SK-N-SH (cell line): ENCODE results near the gene APPL2. TPM values are rescaled to one million over a fixed set of nuclear protein-coding genes. Genes with fewer than 3 reads are reported as not detected.

ENCODE experiments used
- CTCF ChIA-PET: fragments of 300-600, 350-600 bp; formaldehyde crosslinking; extraction: SDS; loops from one replicate; lab custom pipeline; 2021; lab: Yijun Ruan, JAX
- POLR2A ChIA-PET: fragments of 350-600 bp; sonication (Branson Sonifier 250); formaldehyde crosslinking; extraction: SDS; loops from one replicate; lab custom pipeline; 2020; ENCODE audit warnings: antibody characterized with exemption, inconsistent platforms; lab: Yijun Ruan, JAX
- DNase-seq: peaks from one replicate; pipeline ENCODE4 v3.0.0; 2012
- H2AFZ ChIP-seq: fragments of 200-600 bp; sonication (generic); 2 replicates; pipeline ENCODE4 v1.8.1; 2016; ENCODE audit warnings: antibody characterized with exemption, mild to moderate bottlenecking, low read depth
- H3F3A ChIP-seq: fragments of 200-600 bp; sonication (generic); replicated peaks from 2 replicates; pipeline ENCODE3; 2016; ENCODE audit warnings: antibody characterized with exemption, mild to moderate bottlenecking; ENCODE audit not compliant: insufficient read depth
- H3K27ac ChIP-seq, 2 experiments: fragments of 200-500 bp in 1 of 2; fragments of 200-600 bp in 1 of 2; sonication (Bioruptor generic) in 1 of 2; sonication (generic), shearing (Covaris generic) in 1 of 2; 2 replicates each; pipeline versions ENCODE4 v1.5.1 to v1.6.1; 2014 to 2016; ENCODE audit warnings: low read depth in 2 of 2, inconsistent platforms in 1 of 2, low read length in 1 of 2, mild to moderate bottlenecking in 1 of 2, mixed read lengths in 1 of 2
- H3K27me3 ChIP-seq: fragments of 200-600 bp; sonication (generic), shearing (Covaris generic); 2 replicates; pipeline ENCODE4 v1.6.1; 2016; ENCODE audit warnings: mixed run types; ENCODE audit not compliant: insufficient read depth
- H3K36me3 ChIP-seq, 2 experiments: fragments of 200-500 bp in 1 of 2; fragments of 200-600 bp in 1 of 2; sonication (Bioruptor generic) in 1 of 2; sonication (generic) in 1 of 2; replicated peaks in 1 of 2; 2 replicates each; pipeline versions ENCODE3 to v1.5.1; 2014 to 2016; ENCODE audit warnings: low read length in 1 of 2, mild to moderate bottlenecking in 1 of 2; ENCODE audit not compliant: insufficient read depth in 2 of 2, control insufficient read depth in 1 of 2
- H3K4me1 ChIP-seq, 2 experiments: fragments of 200-500 bp in 1 of 2; fragments of 200-600 bp in 1 of 2; sonication (Bioruptor generic) in 1 of 2; sonication (generic), shearing (Covaris generic) in 1 of 2; 2 replicates each; pipeline versions ENCODE4 v1.5.1 to v1.6.1; 2014 to 2016; ENCODE audit warnings: low read depth in 1 of 2, low read length in 1 of 2, mixed run types in 1 of 2; ENCODE audit not compliant: insufficient read depth in 2 of 2, control insufficient read depth in 1 of 2
- H3K4me2 ChIP-seq: fragments of 200-600 bp; sonication (generic), shearing (Covaris generic); 2 replicates; pipeline ENCODE4 v1.6.1; 2017; ENCODE audit warnings: mixed run types
- H3K4me3 ChIP-seq, 2 experiments: fragments of 200-500 bp in 1 of 2; fragments of 200-600 bp in 1 of 2; sonication (Bioruptor generic) in 1 of 2; sonication (generic), shearing (Covaris generic) in 1 of 2; 2 replicates each; pipeline versions ENCODE4 v1.5.1 to v1.8.1; 2014 to 2016; ENCODE audit warnings: low read depth in 2 of 2, inconsistent platforms in 1 of 2, low read length in 1 of 2, mild to moderate bottlenecking in 1 of 2, mixed read lengths in 1 of 2, moderate library complexity in 1 of 2
- H3K79me2 ChIP-seq: fragments of 200-600 bp; sonication (generic); 2 replicates; pipeline ENCODE4 v1.8.1; 2017; ENCODE audit warnings: mild to moderate bottlenecking; ENCODE audit not compliant: insufficient read depth
- H3K9ac ChIP-seq: fragments of 200-600 bp; sonication (generic); 2 replicates; pipeline ENCODE4 v1.6.1; 2017; ENCODE audit warnings: mixed run types
- H3K9me2 ChIP-seq: fragments of 200-600 bp; sonication (generic); 2 replicates; pipeline ENCODE4 v1.6.1; 2017; ENCODE audit warnings: mixed run types
- H3K9me3 ChIP-seq: fragments of 200-600 bp; sonication (generic); 2 replicates; pipeline ENCODE4 v1.6.1; 2017; ENCODE audit warnings: mixed run types, mild to moderate bottlenecking, moderate library complexity
- H4K20me1 ChIP-seq: fragments of 200-600 bp; sonication (generic); 2 replicates; pipeline ENCODE4 v1.6.1; 2017; ENCODE audit warnings: mild to moderate bottlenecking, mixed run types; ENCODE audit not compliant: insufficient read depth
- CHD2 ChIP-seq: fragments of 150-350 bp; IDR thresholded peaks from 2 replicates; pipeline ENCODE4 v1.6.1; 2018; ENCODE audit warnings: low read length; ENCODE audit not compliant: partially characterized antibody
- ELF1 ChIP-seq: IDR thresholded peaks from 2 replicates; pipeline ENCODE4 v1.4.0; 2012
- EP300 ChIP-seq, 2 experiments: IDR thresholded peaks; 2 replicates each; pipeline versions ENCODE4 v1.4.0 to v1.6.1; 2012; ENCODE audit warnings: borderline replicate concordance in 1 of 2, low read depth in 1 of 2, low read length in 1 of 2
- FOSL2 ChIP-seq: IDR thresholded peaks from 2 replicates; pipeline ENCODE4 v1.4.0; 2012; ENCODE audit warnings: low read depth, mild to moderate bottlenecking, moderate library complexity, borderline replicate concordance
- FOXJ3 ChIP-seq: sonication (generic); formaldehyde crosslinking; IDR thresholded peaks from 2 replicates; pipeline ENCODE4 v1.5.1; 2020; ENCODE audit warnings: mild to moderate bottlenecking, missing genetic modification reagents
- GABPA ChIP-seq: IDR thresholded peaks from 2 replicates; pipeline ENCODE4 v1.4.0; 2012; ENCODE audit warnings: low read depth, mild to moderate bottlenecking
- GATA2 ChIP-seq: sonication (generic); formaldehyde crosslinking; IDR thresholded peaks from 2 replicates; pipeline ENCODE4 v1.5.0; 2020; ENCODE audit warnings: mild to moderate bottlenecking, missing genetic modification reagents
- JUND ChIP-seq: IDR thresholded peaks from 2 replicates; pipeline ENCODE4 v1.4.0; 2012
- MAX ChIP-seq: IDR thresholded peaks from 2 replicates; pipeline ENCODE4 v1.4.0; 2012; ENCODE audit warnings: low read depth
- MXI1 ChIP-seq: IDR thresholded peaks from 2 replicates; pipeline ENCODE4 v1.6.1; 2012; ENCODE audit warnings: mild to moderate bottlenecking, low read depth, low read length, improper control_type of control experiment
- PBX3 ChIP-seq: IDR thresholded peaks from 2 replicates; pipeline ENCODE4; 2012
- RCOR1 ChIP-seq: fragments of 150-350 bp; IDR thresholded peaks from 2 replicates; pipeline ENCODE4 v1.6.1; 2017; ENCODE audit warnings: antibody characterized with exemption, low read length
- REST ChIP-seq: IDR thresholded peaks from 2 replicates; pipeline ENCODE4 v1.6.1; 2012; ENCODE audit warnings: mild to moderate bottlenecking, low read depth, low read length, moderate library complexity
- RFX5 ChIP-seq: IDR thresholded peaks from 2 replicates; pipeline ENCODE4 v1.6.1; 2012; ENCODE audit warnings: mild to moderate bottlenecking, improper control_type of control experiment, low read length
- RXRA ChIP-seq: IDR thresholded peaks from 2 replicates; pipeline ENCODE4 v1.4.0; 2012; ENCODE audit warnings: low read depth, mild to moderate bottlenecking, borderline replicate concordance
- SIN3A ChIP-seq: IDR thresholded peaks from 2 replicates; pipeline ENCODE4 v1.6.1; 2012; ENCODE audit warnings: low read depth, mild to moderate bottlenecking, low read length, moderate library complexity, borderline replicate concordance
- SMC3 ChIP-seq: IDR thresholded peaks from 2 replicates; pipeline ENCODE4 v1.6.1; 2012; ENCODE audit warnings: low read depth, low read length, improper control_type of control experiment
- TCF12 ChIP-seq: IDR thresholded peaks from 2 replicates; pipeline ENCODE4 v1.4.0; 2012
- TEAD4 ChIP-seq: IDR thresholded peaks from 2 replicates; pipeline ENCODE4 v1.4.0; 2012; ENCODE audit warnings: mild to moderate bottlenecking, borderline replicate concordance; ENCODE audit not compliant: insufficient read depth
- USF1 ChIP-seq: IDR thresholded peaks from 2 replicates; pipeline ENCODE4 v1.4.0; 2012; ENCODE audit warnings: low read depth, borderline replicate concordance
- YY1 ChIP-seq: IDR thresholded peaks from 2 replicates; pipeline ENCODE4 v1.4.0; 2012; ENCODE audit warnings: low read depth, mild to moderate bottlenecking
- ZBTB33 ChIP-seq: IDR thresholded peaks from 2 replicates; pipeline ENCODE4 v1.4.0; 2012; ENCODE audit warnings: low read depth, borderline replicate concordance
- WGBS: methylation state at CpG from one replicate; pipeline ENCODE4 v1.1.6; 2017; ENCODE audit warnings: low lambda C conversion rate; 5-methylcytosine and 5-hydroxymethylcytosine counted together
- polyA plus RNA-seq, 3 experiments: library from polyadenylated mRNA; depleted of rRNA; stranded (reverse); fragments of >200 nt; gene quantifications; 2 replicates each; pipeline ENCODE4 v1.2.3, GENCODE V29; 2012

APPL2 gene
- polyA plus RNA-seq, 1 of the 3 experiments (the other 2 are of a cell fraction), result 59.2 TPM

GRCh38 chr12:105201299-105201698, 34.7 kb downstream of the APPL2 start:
- Histone ChIP-seq H3K4me1 (peaks cover 2 to 13% of the 10 kb centered on the region in 2 experiments; a peak in 3 of 4 replicates), H3K4me2 (no peak overlapping the region), H3K9ac (no peak overlapping the region), H3F3A (peaks cover 13% of the 10 kb centered on the region), H3K9me3 (no peaks in the 10 kb centered on the region), H3K79me2 (peaks cover 38% of the 10 kb centered on the region), H3K27ac (no peak overlapping the region), H2AFZ (no peak overlapping the region), H3K4me3 (no peak overlapping the region), H4K20me1 (no peaks in the 10 kb centered on the region), H3K9me2 (no peaks in the 10 kb centered on the region), H3K27me3 (no peaks in the 10 kb centered on the region), H3K36me3 (peaks cover 78 to 84% of the 10 kb centered on the region in 2 experiments)
- ChIA-PET POLR2A (interaction anchor here (1.1 to 1.2 kb wide), 2 partner anchors 12 to 35 kb away, joined by 3 read pairs; partner anchors contain the start of gene APPL2), CTCF (interaction anchor here (1.4 kb wide), 1 partner anchor 21 kb away, joined by 4 read pairs; no protein-coding TSS in a partner anchor)
- WGBS, result 89% methylated on average over 7 of the region's 7 CpGs
- TF ChIP-seq TEAD4 (no peak), CHD2 (no peak), REST (no peak), RCOR1 (no peak), GABPA (no peak), FOXJ3 (CRISPR knock-in tag) (no peak), MAX (no peak), RFX5 (no peak), TCF12 (no peak), EP300 (IDR thresholded peaks at IDR 0.05; ENCODE audit: borderline replicate concordance in 1 of 2, low read depth in 1 of 2, low read length in 1 of 2) (no peak), JUND (no peak), SIN3A (no peak), MXI1 (no peak), YY1 (no peak), ELF1 (no peak), GATA2 (CRISPR knock-in tag) (no peak)
- DNase-seq, result no peak

- H3K9me3 ChIP-seq, result no peaks in the 10 kb centered on the region
- H4K20me1 ChIP-seq, result no peaks in the 10 kb centered on the region
- WGBS, result 100% methylated on average over 4 of the region's 4 CpGs
- no peak overlapping the region for H3K4me3 ChIP-seq
- peaks cover 3% of the 10 kb centered on the region for H3F3A ChIP-seq
- H3K27me3 ChIP-seq, result no peaks in the 10 kb centered on the region
- no peaks in the 10 kb centered on the region for H3K9me2 ChIP-seq
- no peak overlapping the region for H3K4me2 ChIP-seq
- H3K79me2 ChIP-seq, result peaks cover 33% of the 10 kb centered on the region
- H2AFZ ChIP-seq, result no peak overlapping the region
- peaks cover 2 to 4% of the 10 kb centered on the region in 2 experiments; a peak in 3 of 4 replicates for H3K4me1 ChIP-seq
- POLR2A ChIA-PET, result no interaction called here
- CTCF ChIA-PET, result no interaction called here
- H3K27ac ChIP-seq, result no peak overlapping the region
- no peak for DNase-seq
- H3K36me3 ChIP-seq, result peaks cover 74 to 76% of the 10 kb centered on the region in 2 experiments
- no peak overlapping the region for H3K9ac ChIP-seq
- TF ChIP-seq ZBTB33 (no peak), PBX3 (no peak), TCF12 (no peak), GATA2 (CRISPR knock-in tag) (no peak), FOXJ3 (CRISPR knock-in tag) (no peak), USF1 (no peak), SIN3A (no peak), FOSL2 (no peak), SMC3 (no peak), JUND (no peak), RXRA (no peak), RCOR1 (no peak)
Measured at GRCh38 chr12:105200385-105200784, 35.6 kb downstream of the APPL2 start.
